ENCODE results near the gene NAA60.

- TF ChIP-seq POLR2A (IDR thresholded peaks at IDR 0.05; ENCODE audit: low read length), result no peak
- no peak for TF ChIP-seq GATA1 (IDR thresholded peaks at IDR 0.05; ENCODE audit: low read depth, low read length)
Observed at GRCh38 chr16:3465911-3466584, 22.6 kb downstream of the NAA60 start.
